ENCODE results near the gene EML6. TPM values are rescaled to one million over a fixed set of nuclear protein-coding genes. Genes with fewer than 3 reads are reported as not detected.
A peak's percentile ranks its signal among the peaks of the same experiment; 100 is the strongest.
"Not testable (repeated sequence)": the region's sequence is repeated elsewhere in the genome, so short reads cannot be mapped to it uniquely, and the experiment has no call there.

EML6 gene
- total RNA-seq, result 1 to 10 TPM; 3.2 to 6.8 TPM
- long read RNA-seq, partial matches to known transcripts, result 1 of 7 reads
- long read RNA-seq, other reads (novel, unspliced or antisense), result 6 of 7 reads

DNA sequence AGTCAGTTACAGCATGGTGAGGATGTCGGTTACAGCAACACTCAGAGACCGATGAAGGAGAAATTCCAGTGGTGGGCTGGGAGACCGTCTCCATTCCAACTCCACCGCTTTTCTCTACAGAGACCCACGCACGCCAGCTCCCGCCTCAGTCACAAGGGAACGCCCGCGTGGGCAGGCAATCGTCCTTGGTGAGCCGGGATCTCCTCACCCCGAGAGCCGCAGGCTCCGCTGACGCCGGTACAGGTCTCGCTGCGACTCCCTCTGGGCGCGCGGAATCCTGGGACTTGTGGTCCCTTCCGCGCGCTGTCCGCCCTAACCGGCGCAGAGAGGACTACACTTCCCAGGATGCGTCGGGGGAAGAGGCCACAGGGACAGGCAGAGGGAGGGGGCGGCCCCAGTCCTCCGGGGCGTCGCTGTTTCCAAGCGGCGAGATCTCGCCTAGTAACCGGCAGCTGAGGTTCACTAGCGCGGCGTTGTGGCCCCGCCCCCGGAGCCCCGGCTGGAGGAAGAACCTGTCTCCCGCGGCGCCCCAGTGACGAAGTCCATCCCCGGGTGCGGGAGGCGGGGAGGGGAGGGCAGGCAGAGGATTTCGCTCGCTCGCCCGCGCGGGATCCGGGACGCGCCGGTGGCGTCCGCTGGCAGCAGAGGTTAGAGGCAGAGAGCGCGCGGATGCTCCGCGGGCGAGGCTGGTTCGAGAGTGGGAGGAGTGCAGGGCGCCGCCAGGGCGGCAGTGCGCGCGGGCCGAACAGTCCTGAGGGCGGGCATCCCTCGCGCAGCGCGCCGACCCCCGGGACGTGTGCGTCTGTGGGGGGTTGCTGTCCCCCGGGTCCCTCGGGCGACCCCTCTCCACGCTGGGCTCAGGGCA is at the start of gene EML6:
TSS of gene EML6 (plus strand) at position 532 of the 865 bp plus-strand sequence. CDS start 1,400 bp downstream, outside the sequence.
- DNase-seq (peak; percentile 99), ATAC-seq (peak; percentile 98)
- intact Hi-C loops (cut with DNase I, micrococcal nuclease), result loop anchor here in 1 of 2 donors (10.0 kb wide), 1 partner anchor 111 kb away; no protein-coding TSS in a partner anchor

DNA sequence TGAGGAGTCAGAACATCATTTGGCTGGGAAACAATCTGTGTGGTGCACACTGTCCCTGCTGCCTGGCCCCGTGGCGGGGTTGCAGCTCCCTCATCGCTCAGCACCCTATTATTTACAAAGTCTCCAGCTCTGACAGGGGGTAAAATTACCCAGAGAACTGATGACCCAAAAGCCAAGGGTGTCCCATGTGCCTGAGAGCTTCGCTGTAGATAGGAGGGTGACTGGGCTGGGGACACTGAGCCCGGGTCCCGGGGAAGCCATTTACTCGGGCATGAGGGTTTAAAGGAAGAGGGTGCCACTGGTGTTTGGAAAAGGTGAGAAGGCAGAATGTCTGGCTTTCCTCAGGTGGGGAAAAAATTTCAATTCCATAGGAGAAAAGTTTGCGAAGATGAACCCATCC is 48.2 kb upstream of the EML6 start:
- intact Hi-C loops (cut with DNase I, micrococcal nuclease), result no loop called here
- no peak for DNase-seq
- ATAC-seq, result no peak

DNA sequence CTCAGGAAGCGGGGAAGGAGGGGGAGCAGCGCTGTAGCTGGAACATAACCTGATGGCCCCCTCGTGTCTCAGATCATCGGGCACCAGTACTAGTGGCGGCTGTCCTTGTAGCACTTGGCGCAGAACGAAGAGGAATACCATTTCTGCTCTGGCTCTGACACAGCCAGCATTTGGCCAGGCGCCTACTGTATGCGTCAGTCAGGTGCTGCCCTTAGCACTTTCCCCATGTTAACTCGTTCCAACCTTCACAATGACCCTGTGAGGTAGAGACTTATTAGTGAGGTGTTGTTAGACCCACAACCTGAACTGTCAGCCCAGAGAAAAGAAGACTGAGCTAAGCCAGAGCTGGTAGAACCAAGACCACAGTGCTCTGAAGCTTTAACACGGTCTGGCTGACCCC is 47.7 kb upstream of the EML6 start:
- ATAC-seq (no peak), DNase-seq (no peak)
- intact Hi-C loops (cut with DNase I, micrococcal nuclease), result no loop called here

DNA sequence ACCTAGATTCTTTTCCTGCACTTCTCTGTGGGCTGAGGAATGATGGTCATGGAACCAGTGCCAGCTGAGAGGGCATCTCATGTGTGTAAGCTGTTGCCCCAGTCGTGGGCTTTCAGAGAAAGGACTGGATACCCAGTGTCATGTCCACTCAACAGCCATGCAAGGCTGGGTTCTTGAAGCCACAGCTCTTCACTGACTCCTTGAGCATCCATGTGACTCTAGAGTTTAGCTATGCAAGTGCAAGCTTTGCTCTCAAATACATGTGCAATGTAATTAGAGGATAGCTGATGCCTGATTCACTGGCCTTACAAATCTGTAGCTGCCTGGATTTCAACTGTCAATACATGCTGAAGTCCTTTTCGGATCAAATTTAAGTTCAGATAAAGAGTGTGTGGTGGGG is 46.8 kb upstream of the EML6 start:
- DNase-seq, result no peak
- intact Hi-C loops (cut with DNase I, micrococcal nuclease), result no loop called here
- ATAC-seq, result no peak

DNA sequence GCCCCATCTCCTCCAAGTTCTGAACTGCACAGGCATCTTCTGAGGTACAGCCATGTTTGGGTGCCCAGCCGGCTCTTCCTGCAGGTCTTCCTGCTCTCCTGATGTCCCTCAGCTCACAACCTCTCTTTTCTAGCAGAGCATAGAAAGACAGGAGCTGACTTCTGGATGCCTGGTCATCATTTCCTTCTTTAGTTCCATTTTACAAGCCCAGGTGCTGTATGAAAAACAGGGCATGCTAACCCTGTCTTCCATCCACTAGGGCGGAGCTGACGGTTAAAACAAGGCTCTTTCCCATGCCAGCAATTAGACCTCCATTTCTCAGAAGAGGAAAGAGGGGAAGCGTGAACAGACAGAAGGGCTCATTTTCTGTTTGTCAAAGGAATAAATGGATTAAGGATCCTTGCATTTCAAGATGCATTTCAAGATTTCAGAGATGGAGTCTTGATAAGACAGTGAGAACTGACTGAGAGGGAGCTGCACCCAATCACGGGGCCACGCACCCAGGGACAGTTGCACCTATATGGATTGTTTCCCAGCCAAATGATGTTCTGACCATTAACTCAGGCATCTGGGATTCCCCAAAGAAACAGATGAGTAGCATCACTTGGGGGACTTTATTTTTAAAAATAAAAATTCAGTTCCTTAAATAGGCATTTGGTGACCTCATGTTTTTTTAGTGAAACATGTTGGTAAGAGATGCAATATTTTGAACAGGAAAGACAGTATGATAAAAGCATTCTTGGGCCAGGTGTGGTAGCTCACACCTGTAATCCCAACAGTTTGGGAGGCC is 45.8 kb upstream of the EML6 start:
- no peak for ATAC-seq
- intact Hi-C loops (cut with DNase I, micrococcal nuclease), result no loop called here

DNA sequence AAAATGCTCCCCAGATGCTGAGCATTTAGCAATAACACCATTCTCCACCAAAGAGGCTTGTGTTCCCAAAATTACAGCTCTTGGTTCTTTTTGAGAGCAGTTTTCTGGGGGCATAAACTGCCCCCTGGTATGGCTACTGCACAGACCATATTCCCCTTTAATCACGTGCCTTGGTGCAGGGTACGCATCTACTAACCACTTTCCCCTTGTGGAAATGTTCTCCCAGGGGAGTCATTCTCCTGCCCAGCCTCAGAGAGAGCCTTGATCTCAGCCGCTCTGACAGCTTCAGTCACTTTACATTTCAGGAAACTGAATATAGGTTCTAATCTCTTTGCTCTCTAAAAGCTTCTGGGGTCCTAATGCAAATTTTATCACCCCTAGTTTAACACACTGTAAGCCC is 44.7 kb upstream of the EML6 start:
- intact Hi-C loops (cut with DNase I, micrococcal nuclease), result no loop called here
- ATAC-seq, result no peak

More for the DNA sequence above, 45.8 kb upstream of the EML6 start:
- no peak for DNase-seq

DNA sequence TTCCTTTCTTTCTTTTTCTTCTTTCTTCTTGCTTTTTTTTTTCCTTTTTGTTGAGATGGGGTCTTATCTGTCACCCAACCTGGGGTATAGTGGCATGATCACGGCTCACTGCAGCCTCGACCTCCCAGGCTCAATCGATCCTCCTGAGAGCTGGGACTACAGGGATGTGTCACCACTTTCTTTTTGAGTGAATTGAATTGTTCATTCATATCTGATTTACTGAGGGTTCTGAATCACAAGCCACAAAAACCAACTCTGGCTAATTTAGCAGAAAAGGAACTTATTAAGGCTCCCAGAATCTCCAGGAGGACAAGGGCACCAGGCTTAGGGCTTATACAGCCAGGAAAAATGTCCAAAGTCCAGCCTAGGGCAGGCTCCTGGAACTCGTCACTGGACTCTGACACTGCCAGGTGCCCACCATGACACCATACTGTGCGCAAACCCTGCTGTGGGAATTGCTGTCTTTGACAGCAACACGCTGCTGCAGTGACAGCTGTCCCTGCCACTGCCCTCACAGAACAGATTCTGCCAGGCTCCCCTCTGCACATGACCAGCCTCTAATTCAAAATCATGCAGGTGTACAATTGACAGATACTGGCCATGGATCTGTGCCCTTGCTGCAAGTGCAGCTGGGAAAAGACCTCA is 42.9 kb upstream of the EML6 start:
- intact Hi-C loops (cut with DNase I, micrococcal nuclease), result no loop called here
- no peak for DNase-seq
- peak; percentile 26 for ATAC-seq

More for the DNA sequence above, 44.7 kb upstream of the EML6 start:
- DNase-seq, result no peak

DNA sequence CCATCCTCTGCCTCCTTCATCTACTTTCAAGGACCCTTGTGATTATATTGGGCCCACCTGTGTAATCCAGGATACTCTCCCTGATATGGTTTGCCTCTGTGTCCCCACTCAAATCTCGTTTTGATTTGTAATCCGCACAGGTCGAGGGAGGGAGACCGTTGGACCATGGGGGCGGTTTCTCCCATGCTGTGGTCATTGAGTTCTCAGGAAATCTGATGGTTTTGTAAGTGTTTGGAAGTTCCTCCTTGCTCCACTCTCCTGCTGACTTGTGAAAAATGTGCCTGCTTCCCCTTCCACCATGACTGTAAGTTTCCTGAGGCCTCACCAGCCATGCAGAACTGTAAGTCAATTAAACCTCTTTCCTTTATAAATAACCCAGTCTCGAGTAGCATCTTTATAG is 42.0 kb upstream of the EML6 start:
- no peak for ATAC-seq
- intact Hi-C loops (cut with DNase I, micrococcal nuclease), result no loop called here
- DNase-seq, result no peak

DNA sequence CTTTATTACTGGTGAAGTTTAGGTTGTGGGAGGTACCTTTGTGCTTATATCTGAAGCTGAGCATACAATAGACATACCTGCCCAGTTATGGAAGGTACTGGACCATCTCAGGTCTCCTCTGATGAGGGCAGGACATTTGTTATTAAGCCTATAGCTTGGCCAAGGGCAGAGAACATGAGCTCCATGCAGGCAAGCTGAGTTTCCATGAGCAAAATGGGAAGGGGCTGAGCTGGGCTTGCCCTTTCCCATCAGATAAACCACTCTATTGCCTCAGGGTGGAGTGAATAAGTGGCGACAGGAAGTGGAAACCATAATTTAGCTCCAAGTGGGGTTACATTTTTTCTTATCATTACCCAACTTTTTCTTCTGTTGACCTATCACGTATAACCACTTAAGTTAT is 39.9 kb upstream of the EML6 start:
- ATAC-seq (no peak), DNase-seq (no peak)
- intact Hi-C loops (cut with DNase I, micrococcal nuclease), result no loop called here

DNA sequence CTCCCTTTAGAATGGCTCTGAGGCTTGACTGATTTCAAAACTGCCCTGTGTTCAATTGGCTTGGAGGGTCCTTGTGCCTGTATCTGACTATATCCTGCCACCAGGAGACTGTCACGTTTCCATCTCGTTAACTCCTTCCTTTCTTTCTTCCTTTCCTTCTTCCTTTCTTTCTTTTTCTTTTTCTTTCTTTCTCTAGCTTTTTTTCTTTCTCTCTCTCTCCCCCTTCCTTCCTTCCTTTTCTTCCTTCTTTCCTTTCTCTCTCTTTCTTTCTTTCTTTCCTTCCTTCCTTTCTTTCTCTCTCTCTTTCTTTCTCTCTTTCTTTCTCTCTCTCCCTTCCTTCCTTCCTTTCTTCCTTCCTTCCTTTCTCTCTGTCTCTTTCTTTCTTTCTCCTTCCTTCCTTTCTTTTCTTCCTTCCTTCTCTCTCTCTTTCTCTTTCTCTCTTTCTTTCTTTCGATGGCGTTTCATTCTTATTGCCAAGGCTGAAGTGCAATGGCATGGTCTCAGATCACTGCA is 38.1 kb upstream of the EML6 start:
- DNase-seq (no peak), ATAC-seq (no peak)
- intact Hi-C loops (cut with DNase I, micrococcal nuclease), result no loop called here

DNA sequence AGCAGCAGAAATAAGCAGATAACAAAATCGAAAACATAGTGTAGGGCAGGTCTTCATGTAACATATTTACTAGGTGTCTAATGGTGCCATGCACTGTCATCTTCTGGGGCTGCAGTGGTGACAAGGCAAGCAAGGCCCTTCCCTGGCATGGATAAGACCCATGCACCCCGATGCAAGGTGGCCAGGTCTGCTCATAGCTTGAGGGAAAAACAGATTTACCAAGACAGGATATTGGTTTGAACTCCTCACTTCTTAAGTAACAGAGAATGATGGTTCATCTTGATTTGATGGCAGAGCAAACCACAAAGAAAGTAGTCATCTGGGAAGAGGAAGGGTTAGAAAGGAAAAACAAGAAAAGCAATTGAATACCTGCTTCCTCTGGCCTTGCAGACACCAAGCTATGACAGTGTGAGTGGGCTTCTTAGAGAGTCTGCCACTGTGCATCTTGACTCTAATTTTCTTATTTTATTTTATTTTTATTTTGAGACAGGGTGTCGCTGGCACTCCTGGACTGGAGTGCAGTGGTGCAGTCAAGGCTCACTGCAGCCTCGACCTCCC is 35.8 kb upstream of the EML6 start:
- no peak for ATAC-seq
- DNase-seq, result no peak
- intact Hi-C loops (cut with DNase I, micrococcal nuclease), result no loop called here

DNA sequence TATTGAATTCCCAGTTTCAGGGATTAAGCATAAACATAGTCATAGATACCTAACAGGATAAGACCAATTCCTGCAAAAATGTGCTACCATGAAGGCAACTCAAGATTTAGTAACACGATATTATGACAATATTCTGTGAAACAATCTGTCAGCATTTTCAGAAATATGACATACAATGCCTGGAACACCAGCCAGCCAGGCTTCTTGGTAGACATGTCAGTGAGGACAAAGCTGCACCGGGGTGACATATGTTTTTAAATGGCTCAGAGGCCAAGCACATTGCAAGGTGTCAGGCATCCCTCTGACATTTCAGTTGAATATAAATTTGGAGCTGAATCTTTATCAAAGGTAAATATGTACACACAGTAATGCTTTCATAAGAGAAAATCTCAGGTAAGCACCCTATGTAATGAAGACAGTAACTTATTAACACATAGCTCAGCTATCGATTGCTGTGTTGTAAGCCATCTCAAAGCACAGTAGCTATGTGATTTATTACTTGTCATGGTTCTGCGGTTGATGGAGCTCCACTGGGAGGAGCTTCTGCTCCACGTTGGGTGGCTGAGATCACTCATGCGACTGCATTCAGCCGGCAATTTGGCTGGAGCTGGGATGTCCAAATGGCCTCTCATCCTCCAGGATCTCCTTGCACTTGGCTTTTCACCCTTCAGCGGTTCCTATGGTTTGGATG is 31.9 kb upstream of the EML6 start:
- intact Hi-C loops (cut with DNase I, micrococcal nuclease), result no loop called here
- peak; percentile 46 for ATAC-seq
- DNase-seq, result no peak

DNA sequence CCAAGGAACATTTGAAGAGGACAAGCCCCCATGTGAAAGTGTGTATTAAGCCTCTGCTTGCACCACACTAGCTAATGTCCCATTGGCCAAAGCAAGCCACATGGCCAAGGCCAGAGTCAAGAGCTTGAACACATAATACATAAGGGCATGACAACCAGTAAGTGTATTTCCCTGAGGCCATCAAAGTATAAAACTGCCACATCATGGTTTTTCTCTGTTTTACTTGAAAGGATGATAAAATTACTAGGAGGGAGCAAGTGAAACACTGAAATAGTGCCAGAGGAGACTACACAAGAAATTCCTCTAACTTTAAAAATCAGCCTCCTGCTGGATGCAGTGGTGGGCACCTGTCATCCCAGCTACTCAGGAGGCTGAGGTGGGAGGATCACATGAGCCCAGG is 30.9 kb upstream of the EML6 start:
- intact Hi-C loops (cut with DNase I, micrococcal nuclease), result no loop called here
- DNase-seq (no peak), ATAC-seq (no peak)

DNA sequence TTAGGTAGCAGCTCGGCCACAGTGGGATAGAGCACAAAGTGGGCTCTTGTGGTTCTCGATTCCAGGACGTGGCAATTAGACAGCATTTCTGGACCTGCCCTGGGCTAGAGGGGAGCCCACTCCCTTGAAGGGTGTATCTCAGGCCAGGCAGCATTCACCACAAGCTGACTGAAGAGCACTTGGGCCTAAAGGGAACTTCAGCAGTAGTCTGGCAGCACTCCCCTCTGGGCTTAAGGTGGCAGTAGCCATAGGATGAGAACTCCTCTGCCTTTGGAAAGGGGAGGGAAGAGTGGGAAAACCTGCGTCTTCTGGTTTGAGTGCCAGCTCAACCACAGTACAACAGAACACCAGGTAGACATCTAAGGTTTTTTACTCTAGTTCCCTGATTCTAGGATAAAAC is 28.1 kb upstream of the EML6 start:
- intact Hi-C loops (cut with DNase I, micrococcal nuclease), result no loop called here
- ATAC-seq, result no peak
- DNase-seq, result no peak

DNA sequence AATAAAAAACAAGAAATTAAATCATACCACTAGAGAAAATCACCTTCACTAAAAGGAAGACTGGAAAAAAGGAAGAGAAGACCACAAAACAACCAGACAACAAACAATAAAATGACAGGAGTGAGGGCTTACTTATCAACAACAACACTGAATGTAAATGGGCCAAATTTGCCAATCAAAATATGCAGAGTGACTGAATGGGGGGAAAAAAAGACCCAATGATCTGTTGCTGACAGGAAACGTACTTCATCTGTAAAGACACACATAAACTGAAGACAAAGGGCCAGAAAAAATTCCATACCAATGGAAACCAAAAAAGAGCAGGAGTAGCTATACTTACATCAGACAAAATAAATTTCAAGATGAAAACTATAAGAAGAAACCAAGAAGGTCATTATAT is 25.5 kb upstream of the EML6 start:
- intact Hi-C loops (cut with DNase I, micrococcal nuclease), result no loop called here
- no peak for ATAC-seq
- DNase-seq, result no peak

DNA sequence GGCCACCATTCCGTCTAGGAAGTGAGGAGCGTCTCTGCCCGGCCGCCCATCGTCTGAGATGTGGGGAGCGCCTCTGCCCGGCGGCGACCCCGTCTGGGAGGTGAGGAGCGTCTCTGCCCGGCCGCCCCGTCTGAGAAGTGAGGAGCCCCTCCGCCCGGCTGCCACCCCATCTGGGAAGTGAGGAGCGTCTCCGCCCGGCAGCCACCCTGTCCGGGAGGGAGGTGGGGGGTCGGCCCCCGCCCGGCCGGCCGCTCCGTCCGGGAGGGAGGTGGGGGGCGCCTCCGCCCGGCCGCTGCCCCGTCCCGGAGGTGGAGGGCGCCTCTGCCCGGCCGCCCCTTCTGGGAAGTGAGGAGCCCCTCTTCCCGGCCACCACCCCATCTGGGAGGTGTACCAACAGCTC is 24.5 kb upstream of the EML6 start:
- ATAC-seq; intact Hi-C loops (cut with DNase I, micrococcal nuclease); DNase-seq: not testable (repeated sequence)

DNA sequence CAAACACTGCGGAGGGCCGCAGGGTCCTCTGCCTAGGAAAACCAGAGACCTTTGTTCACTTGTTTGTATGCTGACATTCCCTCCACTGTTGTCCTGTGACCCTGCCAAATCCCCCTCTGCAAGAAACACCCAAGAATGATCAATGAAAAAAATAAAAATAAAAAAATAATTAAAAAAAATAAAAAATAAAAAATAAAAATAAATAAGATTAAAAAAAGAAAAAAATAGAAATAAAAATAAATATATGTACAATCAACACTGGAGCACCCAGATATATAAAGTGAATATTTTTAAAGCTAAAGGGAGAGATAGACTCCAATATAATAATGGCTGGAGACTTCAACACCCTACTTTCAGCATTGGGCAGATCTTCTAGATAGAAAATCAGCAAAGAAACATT is 23.8 kb upstream of the EML6 start:
- intact Hi-C loops (cut with DNase I, micrococcal nuclease), result loop anchor here in 1 of 2 donors (5.0 to 10.0 kb wide), 3 partner anchors 177 to 595 kb away; no protein-coding TSS in a partner anchor
- no peak for DNase-seq
- no peak for ATAC-seq

DNA sequence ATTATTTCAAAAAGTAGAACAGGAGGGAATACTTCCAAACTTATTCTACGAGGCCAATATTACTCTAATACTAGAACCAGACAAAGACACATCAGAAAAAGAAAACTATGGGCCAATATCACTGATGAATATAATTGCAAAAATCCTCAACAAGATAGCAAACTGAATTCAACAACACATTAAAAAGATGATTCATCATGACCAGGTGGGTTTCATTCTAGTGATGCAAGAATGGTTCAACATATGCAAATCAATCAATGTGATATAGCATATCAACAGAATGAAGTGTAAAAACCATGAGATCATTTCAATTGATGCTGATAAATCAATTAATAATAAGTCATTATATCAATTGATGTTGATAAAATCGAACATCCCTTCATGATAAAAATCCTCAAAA is 22.4 kb upstream of the EML6 start:
- DNase-seq (no peak), ATAC-seq (no peak)
- intact Hi-C loops (cut with DNase I, micrococcal nuclease), result loop anchor here in 1 of 2 donors (5.0 to 10.0 kb wide), 3 partner anchors 179 to 596 kb away; no protein-coding TSS in a partner anchor
